Stimulated activated CD4-positive, alpha-beta T cell treated with anti-CD3 and anti-CD28 coated beads, TNF-alpha, amount 100 ng/mL, for 48 hours (primary cell): ENCODE results near the gene STEAP1B.
"Not testable (repeated sequence)": the region's sequence is repeated elsewhere in the genome, so short reads cannot be mapped to it uniquely, and the experiment has no call there.

Experiments used
- DNase-seq, 3 donors: peaks; one replicate each; pipeline ENCODE4 v3.0.0-alpha.2; 2020; ENCODE audit warnings: low read depth in 3 of 3

Gene STEAP1B

GRCh38 chr7:22454446-22454845 lies 45.5 kb downstream of the STEAP1B start:
- no peak for DNase-seq

GRCh38 chr7:22452960-22453558 lies 46.9 kb downstream of the STEAP1B start:
- DNase-seq = no peak

GRCh38 chr7:22452142-22452959 lies 47.6 kb downstream of the STEAP1B start:
- DNase-seq = peak in 2 of 3 donors; percentile 12 to 47

- DNase-seq = not testable (repeated sequence)
These were observed 50.0 kb downstream of the STEAP1B start for GRCh38 chr7:22450013-22450412.

- DNase-seq = no peak
These were observed 52.2 kb downstream of the STEAP1B start for GRCh38 chr7:22447762-22448161.

- DNase-seq = no peak
These were observed 53.0 kb downstream of the STEAP1B start for GRCh38 chr7:22447008-22447407.

GRCh38 chr7:22445853-22446252 lies 54.1 kb downstream of the STEAP1B start:
- no peak for DNase-seq

- DNase-seq = no peak
These were observed 54.7 kb downstream of the STEAP1B start for GRCh38 chr7:22445140-22445743.

GRCh38 chr7:22444181-22444971 lies 55.6 kb downstream of the STEAP1B start:
- DNase-seq = no peak

- no peak for DNase-seq
These were observed 56.4 kb downstream of the STEAP1B start for GRCh38 chr7:22443370-22444180.

GRCh38 chr7:22442882-22443369 lies 57.1 kb downstream of the STEAP1B start:
- no peak for DNase-seq

- no peak for DNase-seq
These were observed 57.7 kb downstream of the STEAP1B start for GRCh38 chr7:22442187-22442881.

GRCh38 chr7:22441157-22441556 lies 58.8 kb downstream of the STEAP1B start:
- no peak for DNase-seq

GRCh38 chr7:22438994-22439393 lies 61.0 kb downstream of the STEAP1B start:
- no peak for DNase-seq

- not testable (repeated sequence) for DNase-seq
These were observed 63.4 kb downstream of the STEAP1B start for GRCh38 chr7:22436552-22436951.

- no peak for DNase-seq
These were observed 64.3 kb downstream of the STEAP1B start for GRCh38 chr7:22435720-22436119.

- no peak for DNase-seq
These were observed 64.9 kb downstream of the STEAP1B start for GRCh38 chr7:22435105-22435504.

GRCh38 chr7:22433710-22434460 lies 66.1 kb downstream of the STEAP1B start:
- DNase-seq = no peak

- not testable (repeated sequence) for DNase-seq
These were observed 66.8 kb downstream of the STEAP1B start for GRCh38 chr7:22433165-22433700.
